Measurements from ENCODE around the gene CLIC4. TPM values are rescaled to one million over a fixed set of nuclear protein-coding genes. Genes with fewer than 3 reads are reported as not detected.
A peak's percentile ranks its signal among the peaks of the same experiment; 100 is the strongest.

The CLIC4 gene
- total RNA-seq, 3 donors from 2014 or later = 162 to 217 (median 196) TPM

- H3K4me3 ChIP-seq = no peak overlapping the region
- H3K9me3 ChIP-seq = no peaks in the 10 kb centered on the region
- no peaks in the 10 kb centered on the region for H3K36me3 ChIP-seq
- TF ChIP-seq POLR2AphosphoS5 (IDR thresholded peaks at IDR 0.05) (no peak), POLR2A (IDR thresholded peaks at IDR 0.05) (no peak)
- TF ChIP-seq, protein P1, sequence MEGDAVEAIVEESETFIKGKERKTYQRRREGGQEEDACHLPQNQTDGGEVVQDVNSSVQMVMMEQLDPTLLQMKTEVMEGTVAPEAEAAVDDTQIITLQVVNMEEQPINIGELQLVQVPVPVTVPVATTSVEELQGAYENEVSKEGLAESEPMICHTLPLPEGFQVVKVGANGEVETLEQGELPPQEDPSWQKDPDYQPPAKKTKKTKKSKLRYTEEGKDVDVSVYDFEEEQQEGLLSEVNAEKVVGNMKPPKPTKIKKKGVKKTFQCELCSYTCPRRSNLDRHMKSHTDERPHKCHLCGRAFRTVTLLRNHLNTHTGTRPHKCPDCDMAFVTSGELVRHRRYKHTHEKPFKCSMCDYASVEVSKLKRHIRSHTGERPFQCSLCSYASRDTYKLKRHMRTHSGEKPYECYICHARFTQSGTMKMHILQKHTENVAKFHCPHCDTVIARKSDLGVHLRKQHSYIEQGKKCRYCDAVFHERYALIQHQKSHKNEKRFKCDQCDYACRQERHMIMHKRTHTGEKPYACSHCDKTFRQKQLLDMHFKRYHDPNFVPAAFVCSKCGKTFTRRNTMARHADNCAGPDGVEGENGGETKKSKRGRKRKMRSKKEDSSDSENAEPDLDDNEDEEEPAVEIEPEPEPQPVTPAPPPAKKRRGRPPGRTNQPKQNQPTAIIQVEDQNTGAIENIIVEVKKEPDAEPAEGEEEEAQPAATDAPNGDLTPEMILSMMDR (IDR thresholded peaks at IDR 0.05) = no peak
- DNase-seq (ENCODE audit: low spot score in 2 of 2) = no peak
- intact Hi-C loops (cut with DNase I; ENCODE audit: low total_unique reads) = no loop called here
- H3K4me1 ChIP-seq = peaks cover 3 to 9% of the 10 kb centered on the region in 2 donors
- no peaks in the 10 kb centered on the region for H3K27me3 ChIP-seq
- peak overlapping the region; percentile 77 to 98 for H3K27ac ChIP-seq
Measured at GRCh38 chr1:24743404-24744211, 1.6 kb upstream of the CLIC4 start.

DNA sequence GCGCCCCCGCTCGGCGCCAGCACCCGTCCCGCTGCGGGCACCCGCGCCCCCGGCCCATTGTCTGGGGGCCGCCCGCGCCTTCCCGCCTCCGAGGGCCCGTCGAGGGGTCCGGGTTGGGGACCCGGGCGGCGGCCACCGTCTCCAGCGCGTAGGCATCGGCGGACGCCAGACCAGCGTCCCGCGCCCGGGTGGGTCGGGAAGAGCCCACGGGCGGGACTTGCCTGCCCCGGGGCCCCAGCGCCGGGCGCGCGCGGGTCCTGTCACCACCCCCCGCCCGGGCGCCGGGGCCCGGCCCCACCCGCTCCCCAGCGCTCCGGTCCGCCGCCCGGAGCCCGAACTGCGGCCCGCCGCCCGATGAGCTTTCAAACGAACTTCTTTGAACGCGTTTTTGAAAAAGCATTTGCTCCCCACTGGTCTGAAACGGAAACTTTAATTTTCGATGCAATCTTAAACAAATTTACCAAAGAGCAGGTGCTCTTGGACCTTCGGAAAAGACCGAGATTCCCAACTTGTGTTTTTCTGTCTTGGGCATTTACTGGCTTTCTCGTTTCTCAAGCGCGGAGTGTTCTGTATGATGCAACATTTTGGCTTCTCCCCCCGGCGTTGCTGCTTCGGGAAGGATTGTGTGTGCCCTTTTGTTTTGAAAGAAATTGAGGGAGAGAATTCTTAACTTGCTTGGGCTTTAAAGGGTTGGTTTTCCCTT is 615 bp downstream of the CLIC4 start:
- H3K4me1 ChIP-seq = peaks cover 3 to 9% of the 10 kb centered on the region in 2 donors
- intact Hi-C loops (cut with DNase I; ENCODE audit: low total_unique reads) = no loop called here
- no peaks in the 10 kb centered on the region for H3K9me3 ChIP-seq
- TF ChIP-seq POLR2AphosphoS5 (IDR thresholded peaks at IDR 0.05) (peak; percentile 51 to 73 (median 64)), POLR2A (IDR thresholded peaks at IDR 0.05) (no peak)
- TF ChIP-seq, protein P1 (IDR thresholded peaks at IDR 0.05) = no peak
- H3K27ac ChIP-seq = peak overlapping the region; percentile 97 to 98
- DNase-seq (ENCODE audit: low spot score in 2 of 2) = peak in 1 of 2 donors; percentile 84
- no peaks in the 10 kb centered on the region for H3K27me3 ChIP-seq
- H3K36me3 ChIP-seq = no peaks in the 10 kb centered on the region
- H3K4me3 ChIP-seq = peak overlapping the region; percentile 91 to 98 (median 96)

DNA sequence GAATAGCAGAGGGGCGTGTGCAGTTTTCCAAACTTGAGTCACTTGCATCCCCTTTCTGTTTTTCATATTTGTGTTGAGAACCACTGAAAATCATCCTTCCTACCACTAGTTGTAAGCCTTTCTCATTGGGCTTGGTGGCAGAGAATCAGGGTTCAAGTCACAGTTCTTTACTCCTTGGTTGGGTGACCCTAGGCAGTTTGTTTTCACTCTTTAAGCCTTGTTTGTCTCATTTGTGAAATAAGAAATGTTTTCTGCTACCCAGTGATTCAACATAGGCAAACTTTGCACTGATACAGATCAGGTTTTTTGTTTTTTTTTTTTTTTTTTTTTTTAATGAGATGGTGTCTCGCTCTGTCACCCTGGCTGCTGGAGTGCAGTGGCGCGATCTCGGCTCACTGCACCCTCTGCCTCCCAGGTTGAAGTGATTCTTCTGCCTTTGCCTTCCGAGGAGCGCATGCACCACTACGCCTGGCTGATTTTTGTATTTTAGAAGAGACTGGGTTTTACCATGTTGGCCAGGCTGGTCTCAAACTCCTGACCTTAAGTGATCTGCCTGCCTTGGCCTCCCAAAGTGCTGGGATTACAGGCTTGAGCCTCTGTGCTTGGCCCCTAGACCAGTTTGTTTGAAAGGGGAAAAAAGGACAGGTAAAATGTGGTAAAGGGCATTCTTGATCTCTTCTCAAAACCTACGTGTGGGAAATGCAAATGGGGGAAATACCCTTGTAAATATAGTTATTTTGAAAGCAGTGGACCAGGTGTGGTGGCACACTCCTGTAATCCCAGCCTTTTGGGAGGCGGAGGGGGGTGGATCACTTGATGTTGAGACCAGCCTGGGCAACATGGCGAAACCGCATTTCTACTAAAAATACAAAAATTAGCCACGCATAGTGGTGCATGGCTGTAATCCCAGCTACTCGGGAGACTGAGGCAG is 3.2 kb downstream of the CLIC4 start:
- Histone ChIP-seq H3K4me3 (peak overlapping the region in 2 of 3 donors; percentile 91 to 96), H3K9me3 (no peaks in the 10 kb centered on the region), H3K36me3 (no peaks in the 10 kb centered on the region), H3K27ac (peak overlapping the region in 1 of 2 donors; percentile 52), H3K27me3 (no peaks in the 10 kb centered on the region), H3K4me1 (peaks cover 3 to 9% of the 10 kb centered on the region in 2 donors)
- DNase-seq (ENCODE audit: low spot score in 2 of 2) = no peak
- TF ChIP-seq POLR2A (IDR thresholded peaks at IDR 0.05) = no peak
- no peak for TF ChIP-seq POLR2AphosphoS5 (IDR thresholded peaks at IDR 0.05)
- TF ChIP-seq, protein P1 (IDR thresholded peaks at IDR 0.05) = no peak
- intact Hi-C loops (cut with DNase I; ENCODE audit: low total_unique reads) = no loop called here

DNA sequence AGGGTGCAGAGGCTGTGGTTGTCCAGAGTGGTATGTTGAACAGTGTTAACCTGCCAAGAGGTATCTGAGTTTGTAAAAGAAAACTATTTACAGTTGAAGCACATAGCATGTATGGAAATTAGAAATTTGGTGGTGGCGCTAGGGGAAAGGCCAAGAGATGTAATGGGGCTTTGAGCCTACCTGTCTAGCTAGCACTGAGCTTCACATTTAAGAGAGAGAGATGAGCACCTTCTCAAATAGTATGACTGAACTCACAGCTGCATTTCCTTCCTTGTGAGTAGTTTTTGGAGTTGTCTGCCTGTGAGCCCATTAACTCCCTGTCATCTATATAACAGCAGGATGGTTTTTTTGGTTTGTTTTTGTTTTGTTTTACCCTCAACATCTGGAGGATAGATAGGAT is 4.0 kb downstream of the CLIC4 start:
- no peak for DNase-seq (ENCODE audit: low spot score in 2 of 2)
- intact Hi-C loops (cut with DNase I; ENCODE audit: low total_unique reads) = no loop called here
- Histone ChIP-seq H3K4me3 (no peak overlapping the region), H3K4me1 (peaks cover 0 to under 1% of the 10 kb centered on the region in 2 donors), H3K36me3 (no peaks in the 10 kb centered on the region), H3K27me3 (no peaks in the 10 kb centered on the region), H3K9me3 (no peaks in the 10 kb centered on the region), H3K27ac (no peak overlapping the region)
- TF ChIP-seq, protein P1 (IDR thresholded peaks at IDR 0.05) = no peak
- no peak for TF ChIP-seq POLR2A (IDR thresholded peaks at IDR 0.05)
- no peak for TF ChIP-seq POLR2AphosphoS5 (IDR thresholded peaks at IDR 0.05)

Measured in breast epithelium (tissue), 4 donors.